Measurements from ENCODE around the gene PDZRN4.

Gene PDZRN4

GRCh38 chr12:41419131-41419893, 231.2 kb downstream of the PDZRN4 start:
- no peaks in the 10 kb centered on the region for H3K4me1 ChIP-seq (ENCODE audit: control insufficient read depth, insufficient read depth, low read length)
- no peaks in the 10 kb centered on the region for H3K27me3 ChIP-seq (ENCODE audit: control insufficient read depth in 1 of 2, insufficient read depth in 2 of 2, low read length in 2 of 2)
- no peak overlapping the region for H3K9ac ChIP-seq (ENCODE audit: low read length in 2 of 2)
- no peak overlapping the region for H3K27ac ChIP-seq (ENCODE audit: low read length)
- H3K36me3 ChIP-seq (ENCODE audit: control insufficient read depth in 2 of 2, insufficient read depth in 2 of 2, low read length in 2 of 2): no peaks in the 10 kb centered on the region
- H3K4me3 ChIP-seq (ENCODE audit: low read length in 2 of 2): no peak overlapping the region
- no peaks in the 10 kb centered on the region for H3K9me3 ChIP-seq (ENCODE audit: control insufficient read depth in 2 of 2, low read length in 2 of 2)

- H3K4me1 ChIP-seq (ENCODE audit: control insufficient read depth, insufficient read depth, low read length): no peaks in the 10 kb centered on the region
- H3K9me3 ChIP-seq (ENCODE audit: control insufficient read depth in 2 of 2, low read length in 2 of 2): no peaks in the 10 kb centered on the region
- H3K36me3 ChIP-seq (ENCODE audit: control insufficient read depth in 2 of 2, insufficient read depth in 2 of 2, low read length in 2 of 2): no peaks in the 10 kb centered on the region
- H3K27ac ChIP-seq (ENCODE audit: low read length): no peak overlapping the region
- H3K9ac ChIP-seq (ENCODE audit: low read length in 2 of 2): no peak overlapping the region
- H3K27me3 ChIP-seq (ENCODE audit: control insufficient read depth in 1 of 2, insufficient read depth in 2 of 2, low read length in 2 of 2): no peaks in the 10 kb centered on the region
- no peak overlapping the region for H3K4me3 ChIP-seq (ENCODE audit: low read length in 2 of 2)
Observed at GRCh38 chr12:41424651-41425050, 236.5 kb downstream of the PDZRN4 start.

- no peak overlapping the region for H3K4me3 ChIP-seq (ENCODE audit: low read length in 2 of 2)
- no peaks in the 10 kb centered on the region for H3K27me3 ChIP-seq (ENCODE audit: control insufficient read depth in 1 of 2, insufficient read depth in 2 of 2, low read length in 2 of 2)
- no peaks in the 10 kb centered on the region for H3K36me3 ChIP-seq (ENCODE audit: control insufficient read depth in 2 of 2, insufficient read depth in 2 of 2, low read length in 2 of 2)
- H3K9ac ChIP-seq (ENCODE audit: low read length in 2 of 2): no peak overlapping the region
- H3K4me1 ChIP-seq (ENCODE audit: control insufficient read depth, insufficient read depth, low read length): no peaks in the 10 kb centered on the region
- H3K27ac ChIP-seq (ENCODE audit: low read length): no peak overlapping the region
- no peaks in the 10 kb centered on the region for H3K9me3 ChIP-seq (ENCODE audit: control insufficient read depth in 2 of 2, low read length in 2 of 2)
Observed at GRCh38 chr12:41433460-41433859, 245.3 kb downstream of the PDZRN4 start.

GRCh38 chr12:41436076-41436475, 248.0 kb downstream of the PDZRN4 start:
- Histone ChIP-seq H3K27me3 (ENCODE audit: control insufficient read depth in 1 of 2, insufficient read depth in 2 of 2, low read length in 2 of 2) (no peaks in the 10 kb centered on the region), H3K4me3 (ENCODE audit: low read length in 2 of 2) (no peak overlapping the region), H3K4me1 (ENCODE audit: control insufficient read depth, insufficient read depth, low read length) (peaks cover 3% of the 10 kb centered on the region), H3K27ac (ENCODE audit: low read length) (no peak overlapping the region), H3K9ac (ENCODE audit: low read length in 2 of 2) (no peak overlapping the region), H3K36me3 (ENCODE audit: control insufficient read depth in 2 of 2, insufficient read depth in 2 of 2, low read length in 2 of 2) (no peaks in the 10 kb centered on the region), H3K9me3 (ENCODE audit: control insufficient read depth in 2 of 2, low read length in 2 of 2) (no peaks in the 10 kb centered on the region)

GRCh38 chr12:41437563-41437962, 249.4 kb downstream of the PDZRN4 start:
- H3K27me3 ChIP-seq (ENCODE audit: control insufficient read depth in 1 of 2, insufficient read depth in 2 of 2, low read length in 2 of 2): no peaks in the 10 kb centered on the region
- peaks cover 3% of the 10 kb centered on the region for H3K4me1 ChIP-seq (ENCODE audit: control insufficient read depth, insufficient read depth, low read length)
- H3K4me3 ChIP-seq (ENCODE audit: low read length in 2 of 2): no peak overlapping the region
- H3K9ac ChIP-seq (ENCODE audit: low read length in 2 of 2): no peak overlapping the region
- no peaks in the 10 kb centered on the region for H3K36me3 ChIP-seq (ENCODE audit: control insufficient read depth in 2 of 2, insufficient read depth in 2 of 2, low read length in 2 of 2)
- no peaks in the 10 kb centered on the region for H3K9me3 ChIP-seq (ENCODE audit: control insufficient read depth in 2 of 2, low read length in 2 of 2)
- no peak overlapping the region for H3K27ac ChIP-seq (ENCODE audit: low read length)

- Histone ChIP-seq H3K9ac (ENCODE audit: low read length in 2 of 2) (no peak overlapping the region), H3K27ac (ENCODE audit: low read length) (no peak overlapping the region), H3K36me3 (ENCODE audit: control insufficient read depth in 2 of 2, insufficient read depth in 2 of 2, low read length in 2 of 2) (no peaks in the 10 kb centered on the region), H3K4me1 (ENCODE audit: control insufficient read depth, insufficient read depth, low read length) (peaks cover 3% of the 10 kb centered on the region), H3K9me3 (ENCODE audit: control insufficient read depth in 2 of 2, low read length in 2 of 2) (no peaks in the 10 kb centered on the region), H3K27me3 (ENCODE audit: control insufficient read depth in 1 of 2, insufficient read depth in 2 of 2, low read length in 2 of 2) (no peaks in the 10 kb centered on the region), H3K4me3 (ENCODE audit: low read length in 2 of 2) (no peak overlapping the region)
Observed at GRCh38 chr12:41438854-41439541, 250.9 kb downstream of the PDZRN4 start.

GRCh38 chr12:41439801-41440200, 251.7 kb downstream of the PDZRN4 start:
- Histone ChIP-seq H3K27me3 (ENCODE audit: control insufficient read depth in 1 of 2, insufficient read depth in 2 of 2, low read length in 2 of 2) (no peaks in the 10 kb centered on the region), H3K27ac (ENCODE audit: low read length) (no peak overlapping the region), H3K36me3 (ENCODE audit: control insufficient read depth in 2 of 2, insufficient read depth in 2 of 2, low read length in 2 of 2) (no peaks in the 10 kb centered on the region), H3K4me1 (ENCODE audit: control insufficient read depth, insufficient read depth, low read length) (peaks cover 3% of the 10 kb centered on the region), H3K4me3 (ENCODE audit: low read length in 2 of 2) (no peak overlapping the region), H3K9ac (ENCODE audit: low read length in 2 of 2) (no peak overlapping the region), H3K9me3 (ENCODE audit: control insufficient read depth in 2 of 2, low read length in 2 of 2) (no peaks in the 10 kb centered on the region)

GRCh38 chr12:41441180-41441579, 253.1 kb downstream of the PDZRN4 start:
- Histone ChIP-seq H3K4me3 (ENCODE audit: low read length in 2 of 2) (no peak overlapping the region), H3K27ac (ENCODE audit: low read length) (no peak overlapping the region), H3K27me3 (ENCODE audit: control insufficient read depth in 1 of 2, insufficient read depth in 2 of 2, low read length in 2 of 2) (no peaks in the 10 kb centered on the region), H3K4me1 (ENCODE audit: control insufficient read depth, insufficient read depth, low read length) (peaks cover 3% of the 10 kb centered on the region), H3K36me3 (ENCODE audit: control insufficient read depth in 2 of 2, insufficient read depth in 2 of 2, low read length in 2 of 2) (no peaks in the 10 kb centered on the region), H3K9me3 (ENCODE audit: control insufficient read depth in 2 of 2, low read length in 2 of 2) (no peaks in the 10 kb centered on the region), H3K9ac (ENCODE audit: low read length in 2 of 2) (no peak overlapping the region)

GRCh38 chr12:41442896-41443295, 254.8 kb downstream of the PDZRN4 start:
- Histone ChIP-seq H3K9me3 (ENCODE audit: control insufficient read depth in 2 of 2, low read length in 2 of 2) (no peaks in the 10 kb centered on the region), H3K4me1 (ENCODE audit: control insufficient read depth, insufficient read depth, low read length) (peaks cover 3% of the 10 kb centered on the region), H3K27me3 (ENCODE audit: control insufficient read depth in 1 of 2, insufficient read depth in 2 of 2, low read length in 2 of 2) (no peaks in the 10 kb centered on the region), H3K36me3 (ENCODE audit: control insufficient read depth in 2 of 2, insufficient read depth in 2 of 2, low read length in 2 of 2) (no peaks in the 10 kb centered on the region), H3K9ac (ENCODE audit: low read length in 2 of 2) (no peak overlapping the region), H3K27ac (ENCODE audit: low read length) (no peak overlapping the region), H3K4me3 (ENCODE audit: low read length in 2 of 2) (no peak overlapping the region)

- Histone ChIP-seq H3K27me3 (ENCODE audit: control insufficient read depth in 1 of 2, insufficient read depth in 2 of 2, low read length in 2 of 2) (no peaks in the 10 kb centered on the region), H3K9ac (ENCODE audit: low read length in 2 of 2) (no peak overlapping the region), H3K27ac (ENCODE audit: low read length) (no peak overlapping the region), H3K36me3 (ENCODE audit: control insufficient read depth in 2 of 2, insufficient read depth in 2 of 2, low read length in 2 of 2) (no peaks in the 10 kb centered on the region), H3K4me1 (ENCODE audit: control insufficient read depth, insufficient read depth, low read length) (peaks cover 3% of the 10 kb centered on the region), H3K4me3 (ENCODE audit: low read length in 2 of 2) (no peak overlapping the region), H3K9me3 (ENCODE audit: control insufficient read depth in 2 of 2, low read length in 2 of 2) (no peaks in the 10 kb centered on the region)
Observed at GRCh38 chr12:41443690-41444089, 255.6 kb downstream of the PDZRN4 start.

- H3K9ac ChIP-seq (ENCODE audit: low read length in 2 of 2): no peak overlapping the region
- H3K27ac ChIP-seq (ENCODE audit: low read length): no peak overlapping the region
- H3K9me3 ChIP-seq (ENCODE audit: control insufficient read depth in 2 of 2, low read length in 2 of 2): no peaks in the 10 kb centered on the region
- no peaks in the 10 kb centered on the region for H3K27me3 ChIP-seq (ENCODE audit: control insufficient read depth in 1 of 2, insufficient read depth in 2 of 2, low read length in 2 of 2)
- no peak overlapping the region for H3K4me3 ChIP-seq (ENCODE audit: low read length in 2 of 2)
- no peaks in the 10 kb centered on the region for H3K36me3 ChIP-seq (ENCODE audit: control insufficient read depth in 2 of 2, insufficient read depth in 2 of 2, low read length in 2 of 2)
- no peaks in the 10 kb centered on the region for H3K4me1 ChIP-seq (ENCODE audit: control insufficient read depth, insufficient read depth, low read length)
Observed at GRCh38 chr12:41452838-41453407, 264.8 kb downstream of the PDZRN4 start.

Data from stomach smooth muscle (tissue), 2 donors.